Activated CD8-positive, alpha-beta T cell treated with anti-CD3 and anti-CD28 coated beads, Interleukin-2, amount 10 ng/mL, durations not matched to agents 7 days and 5 days (primary cell): Measurements from ENCODE around the gene PPM1L. TPM values are rescaled to one million over a fixed set of nuclear protein-coding genes. Genes with fewer than 3 reads are reported as not detected.

Experiments used
- ATAC-seq: fragments of 150-1000 bp; cut with Tn5 transposase; one replicate; pipeline ENCODE4 v1.10.0; 2021; ENCODE audit warnings: moderate library complexity
- CTCF ChIA-PET: fragments of 350-600 bp; sonication (Branson Sonifier 250); formaldehyde crosslinking; loops from one replicate; lab custom pipeline; 2021; ENCODE audit warnings: antibody characterized with exemption; lab: Charles Lee
- POLR2A ChIA-PET: fragments of 350-600 bp; sonication (Branson Sonifier 250); formaldehyde crosslinking; loops from one replicate; lab custom pipeline; 2021; ENCODE audit warnings: antibody characterized with exemption; lab: Charles Lee
- DNase-seq: peaks from one replicate; pipeline ENCODE4 v3.0.0-alpha.2; 2020
- H3K27ac Mint-ChIP-seq: one replicate; pipeline ENCODE4 v1.8.0; 2021; ENCODE audit warnings: mild to moderate bottlenecking, mixed read lengths
- H3K27me3 Mint-ChIP-seq: one replicate; pipeline ENCODE4 v1.8.0; 2021; ENCODE audit warnings: low read depth, mixed read lengths
- H3K36me3 Mint-ChIP-seq: one replicate; pipeline ENCODE4 v1.8.0; 2021; ENCODE audit warnings: low read depth, mixed read lengths
- H3K4me1 Mint-ChIP-seq: one replicate; pipeline ENCODE4 v1.8.0; 2021; ENCODE audit warnings: low read depth, mixed read lengths
- H3K4me3 Mint-ChIP-seq: one replicate; pipeline ENCODE4 v1.8.0; 2021; ENCODE audit warnings: mild to moderate bottlenecking, mixed read lengths
- H3K9me3 Mint-ChIP-seq: one replicate; pipeline ENCODE4 v1.8.0; 2022; ENCODE audit warnings: mixed read lengths; ENCODE audit not compliant: insufficient read depth
- total RNA-seq, 2 experiments: library from RNA; stranded (reverse); gene quantifications; one replicate each; pipeline ENCODE4 v1.2.3, GENCODE V29; 2021

The PPM1L gene
- total RNA-seq, 2 experiments from 2014 or later = 3.8 to 3.9 TPM

GRCh38 chr3:160793722-160794252 lies 37.8 kb downstream of the PPM1L start:
- DNase-seq (no peak), ATAC-seq (no peak)
- Mint-ChIP-seq H3K27ac (no peak overlapping the region), H3K27me3 (no peaks in the 10 kb centered on the region), H3K36me3 (no peaks in the 10 kb centered on the region), H3K4me3 (no peak overlapping the region), H3K9me3 (no peaks in the 10 kb centered on the region), H3K4me1 (no peaks in the 10 kb centered on the region)
- ChIA-PET CTCF (interaction anchor here (1.0 kb wide), 1 partner anchor 13 kb away, joined by 3 read pairs; no protein-coding TSS in a partner anchor), POLR2A (interaction anchor here (0.6 kb wide), 1 partner anchor 84 kb away, joined by 3 read pairs; no protein-coding TSS in a partner anchor)

- DNase-seq (no peak), ATAC-seq (no peak)
- no peak overlapping the region for H3K4me3 Mint-ChIP-seq
- no peaks in the 10 kb centered on the region for H3K9me3 Mint-ChIP-seq
- POLR2A ChIA-PET = interaction anchor here (0.6 kb wide), 1 partner anchor 28 kb away, joined by 3 read pairs; no protein-coding TSS in a partner anchor
- peaks cover under 1% of the 10 kb centered on the region for H3K4me1 Mint-ChIP-seq
- CTCF ChIA-PET = interaction anchor here (1.7 kb wide), 1 partner anchor 12 kb away, joined by 4 read pairs; no protein-coding TSS in a partner anchor
- H3K27ac Mint-ChIP-seq = no peak overlapping the region
- H3K27me3 Mint-ChIP-seq = no peaks in the 10 kb centered on the region
- no peaks in the 10 kb centered on the region for H3K36me3 Mint-ChIP-seq
Observed at GRCh38 chr3:160796089-160796812, 40.2 kb downstream of the PPM1L start.

GRCh38 chr3:160796813-160797164 lies 40.8 kb downstream of the PPM1L start:
- Mint-ChIP-seq H3K4me1 (peaks cover 6% of the 10 kb centered on the region), H3K27ac (no peak overlapping the region), H3K9me3 (no peaks in the 10 kb centered on the region), H3K4me3 (no peak overlapping the region), H3K27me3 (no peaks in the 10 kb centered on the region), H3K36me3 (no peaks in the 10 kb centered on the region)
- CTCF ChIA-PET = interaction anchor here (1.7 kb wide), 1 partner anchor 11 kb away, joined by 4 read pairs; no protein-coding TSS in a partner anchor
- ATAC-seq (no peak), DNase-seq (no peak)
- POLR2A ChIA-PET = no interaction called here

- no peaks in the 10 kb centered on the region for H3K27me3 Mint-ChIP-seq
- peaks cover 12% of the 10 kb centered on the region for H3K4me1 Mint-ChIP-seq
- no peaks in the 10 kb centered on the region for H3K9me3 Mint-ChIP-seq
- POLR2A ChIA-PET = no interaction called here
- no peak for DNase-seq
- no peak overlapping the region for H3K27ac Mint-ChIP-seq
- ATAC-seq = no peak
- CTCF ChIA-PET = interaction anchor here (1.7 kb wide), 1 partner anchor 11 kb away, joined by 4 read pairs; no protein-coding TSS in a partner anchor
- no peaks in the 10 kb centered on the region for H3K36me3 Mint-ChIP-seq
- no peak overlapping the region for H3K4me3 Mint-ChIP-seq
Observed at GRCh38 chr3:160797356-160797755, 41.3 kb downstream of the PPM1L start.

GRCh38 chr3:160801386-160802118 lies 45.5 kb downstream of the PPM1L start:
- Mint-ChIP-seq H3K9me3 (no peaks in the 10 kb centered on the region), H3K27ac (peak overlapping the region; percentile 65), H3K36me3 (no peaks in the 10 kb centered on the region), H3K27me3 (no peaks in the 10 kb centered on the region), H3K4me3 (peak overlapping the region; percentile 11), H3K4me1 (peaks cover 13% of the 10 kb centered on the region)
- POLR2A ChIA-PET = interaction anchor here (0.9 kb wide), 1 partner anchor 47 kb away, joined by 3 read pairs; no protein-coding TSS in a partner anchor
- peak; percentile 67 for DNase-seq
- ATAC-seq = peak; percentile 91
- CTCF ChIA-PET = interaction anchor here (0.8 to 1.0 kb wide), 2 partner anchors 10 to 93 kb away, joined by 3 read pairs; no protein-coding TSS in a partner anchor

- no peaks in the 10 kb centered on the region for H3K27me3 Mint-ChIP-seq
- no peak overlapping the region for H3K27ac Mint-ChIP-seq
- DNase-seq = no peak
- POLR2A ChIA-PET = no interaction called here
- H3K9me3 Mint-ChIP-seq = no peaks in the 10 kb centered on the region
- no peak for ATAC-seq
- no peak overlapping the region for H3K4me3 Mint-ChIP-seq
- H3K4me1 Mint-ChIP-seq = peaks cover 13% of the 10 kb centered on the region
- no peaks in the 10 kb centered on the region for H3K36me3 Mint-ChIP-seq
- CTCF ChIA-PET = no interaction called here
Observed at GRCh38 chr3:160804762-160805161, 48.7 kb downstream of the PPM1L start.

GRCh38 chr3:160806094-160806493 lies 50.1 kb downstream of the PPM1L start:
- Mint-ChIP-seq H3K9me3 (no peaks in the 10 kb centered on the region), H3K27me3 (no peaks in the 10 kb centered on the region), H3K4me3 (no peak overlapping the region), H3K36me3 (no peaks in the 10 kb centered on the region), H3K27ac (no peak overlapping the region), H3K4me1 (peaks cover 13% of the 10 kb centered on the region)
- ATAC-seq (no peak), DNase-seq (no peak)
- CTCF ChIA-PET = no interaction called here
- POLR2A ChIA-PET = no interaction called here

- no peak overlapping the region for H3K27ac Mint-ChIP-seq
- POLR2A ChIA-PET = no interaction called here
- H3K9me3 Mint-ChIP-seq = no peaks in the 10 kb centered on the region
- ATAC-seq (no peak), DNase-seq (no peak)
- CTCF ChIA-PET = no interaction called here
- no peaks in the 10 kb centered on the region for H3K27me3 Mint-ChIP-seq
- H3K36me3 Mint-ChIP-seq = no peaks in the 10 kb centered on the region
- no peak overlapping the region for H3K4me3 Mint-ChIP-seq
- H3K4me1 Mint-ChIP-seq = peaks cover 7% of the 10 kb centered on the region
Observed at GRCh38 chr3:160806686-160807085, 50.7 kb downstream of the PPM1L start.

- Mint-ChIP-seq H3K9me3 (no peaks in the 10 kb centered on the region), H3K27me3 (no peaks in the 10 kb centered on the region), H3K4me1 (no peaks in the 10 kb centered on the region), H3K27ac (no peak overlapping the region), H3K4me3 (no peak overlapping the region), H3K36me3 (no peaks in the 10 kb centered on the region)
- no peak for DNase-seq
- ChIA-PET CTCF (interaction anchor here (1.2 kb wide), 1 partner anchor 12 kb away, joined by 4 read pairs; no protein-coding TSS in a partner anchor), POLR2A (no interaction called here)
- no peak for ATAC-seq
Observed at GRCh38 chr3:160808838-160809237, 52.8 kb downstream of the PPM1L start.

GRCh38 chr3:160809453-160809852 lies 53.4 kb downstream of the PPM1L start:
- Mint-ChIP-seq H3K4me1 (no peaks in the 10 kb centered on the region), H3K36me3 (no peaks in the 10 kb centered on the region), H3K9me3 (no peaks in the 10 kb centered on the region), H3K27ac (no peak overlapping the region), H3K27me3 (no peaks in the 10 kb centered on the region), H3K4me3 (no peak overlapping the region)
- DNase-seq (no peak), ATAC-seq (no peak)
- ChIA-PET CTCF (no interaction called here), POLR2A (no interaction called here)

GRCh38 chr3:160810362-160811236 lies 54.6 kb downstream of the PPM1L start:
- Mint-ChIP-seq H3K27ac (no peak overlapping the region), H3K36me3 (no peaks in the 10 kb centered on the region), H3K4me1 (no peaks in the 10 kb centered on the region), H3K27me3 (no peaks in the 10 kb centered on the region), H3K4me3 (no peak overlapping the region), H3K9me3 (no peaks in the 10 kb centered on the region)
- DNase-seq = no peak
- ChIA-PET POLR2A (no interaction called here), CTCF (interaction anchor here (0.9 kb wide), 1 partner anchor 8 kb away, joined by 3 read pairs; no protein-coding TSS in a partner anchor)
- no peak for ATAC-seq
